ENCODE measurements around the gene KRT4. TPM values are rescaled to one million over a fixed set of nuclear protein-coding genes. Genes with fewer than 3 reads are reported as not detected.
"Not testable (repeated sequence)": the region's sequence is repeated elsewhere in the genome, so short reads cannot be mapped to it uniquely, and the experiment has no call there.

Gene KRT4
- total RNA-seq, 1 experiment from 2014 or later = not detected

- DNase-seq (ENCODE audit: low read depth, low spot score); H3K27ac ChIP-seq (ENCODE audit: low read depth, low read length); POLR2A ChIA-PET; H4K20me1 ChIP-seq (ENCODE audit: insufficient read depth); H3K9ac ChIP-seq (ENCODE audit: low read length); RAD21 ChIA-PET (ENCODE audit: low non-redundant PET in 1 of 2, low total read pairs in 2 of 2, uncharacterized antibody in 2 of 2, unreplicated experiment in 2 of 2); ATAC-seq; BruUV-seq (replicated peaks); H3K4me3 ChIP-seq (replicated peaks in 1 of 2; ENCODE audit: low read depth in 1 of 2, low read length in 2 of 2); H3K9me3 ChIP-seq (ENCODE audit: control insufficient read depth in 1 of 2, insufficient read depth in 1 of 2, low read depth in 1 of 2, low read length in 2 of 2); H3K36me3 ChIP-seq (ENCODE audit: control insufficient read depth in 1 of 2, insufficient read depth in 2 of 2, low read length in 2 of 2); H3K4me2 ChIP-seq (ENCODE audit: low read length); H3K79me2 ChIP-seq (ENCODE audit: insufficient read depth, low read length); intact Hi-C loops (cut with micrococcal nuclease); H3K4me1 ChIP-seq (ENCODE audit: control insufficient read depth in 1 of 2, insufficient read depth in 2 of 2, low read length in 2 of 2); H3K9me2 ChIP-seq (ENCODE audit: insufficient read depth); H2AFZ ChIP-seq (ENCODE audit: low read depth, low read length, poor library complexity, severe bottlenecking); CTCF ChIA-PET: not testable (repeated sequence)
- H3K27me3 ChIP-seq (ENCODE audit: insufficient read depth, low read length) = peaks cover 31% of the 10 kb centered on the region
- peak; percentile 41; the same call in 1 of the 2 replicates for TF ChIP-seq CBX3 (IDR thresholded peaks at IDR 0.05; ENCODE audit: low read depth)
Observed at GRCh38 chr12:52761218-52761617, 52.7 kb downstream of the KRT4 start.

- Histone ChIP-seq H3K4me2 (ENCODE audit: low read length) (no peak overlapping the region), H4K20me1 (ENCODE audit: insufficient read depth) (no peaks in the 10 kb centered on the region), H3K27ac (ENCODE audit: low read depth, low read length) (no peak overlapping the region), H3K27me3 (ENCODE audit: insufficient read depth, low read length) (peaks cover 33% of the 10 kb centered on the region), H3K9me2 (ENCODE audit: insufficient read depth) (no peaks in the 10 kb centered on the region), H3K9me3 (ENCODE audit: control insufficient read depth in 1 of 2, insufficient read depth in 1 of 2, low read depth in 1 of 2, low read length in 2 of 2) (no peaks in the 10 kb centered on the region), H3K36me3 (ENCODE audit: control insufficient read depth in 1 of 2, insufficient read depth in 2 of 2, low read length in 2 of 2) (no peaks in the 10 kb centered on the region), H3K4me1 (ENCODE audit: control insufficient read depth in 1 of 2, insufficient read depth in 2 of 2, low read length in 2 of 2) (no peaks in the 10 kb centered on the region), H3K79me2 (ENCODE audit: insufficient read depth, low read length) (no peaks in the 10 kb centered on the region), H3K4me3 (replicated peaks in 1 of 2; ENCODE audit: low read depth in 1 of 2, low read length in 2 of 2) (no peak overlapping the region), H2AFZ (ENCODE audit: low read depth, low read length, poor library complexity, severe bottlenecking) (no peak overlapping the region), H3K9ac (ENCODE audit: low read length) (no peak overlapping the region)
- no TSS peak for BruUV-seq (replicated peaks)
- ATAC-seq (no peak), DNase-seq (ENCODE audit: low read depth, low spot score) (no peak)
- intact Hi-C loops (cut with micrococcal nuclease) = no loop called here
- ChIA-PET CTCF (no interaction called here), RAD21 (ENCODE audit: low non-redundant PET in 1 of 2, low total read pairs in 2 of 2, uncharacterized antibody in 2 of 2, unreplicated experiment in 2 of 2) (no interaction called here), POLR2A (no interaction called here)
- TF ChIP-seq REST (IDR thresholded peaks at IDR 0.05; ENCODE audit: low read depth) = no peak
- TF ChIP-seq SP1 (IDR thresholded peaks at IDR 0.05; ENCODE audit: low read depth) = no peak
- TF ChIP-seq FOSL1 (IDR thresholded peaks at IDR 0.05; ENCODE audit: low read depth) = no peak
- no peak for TF ChIP-seq ATF3 (IDR thresholded peaks at IDR 0.05)
- no peak for TF ChIP-seq YY1 (IDR thresholded peaks at IDR 0.05; ENCODE audit: extremely low read depth, insufficient replicate concordance, low read depth, low read length)
- no peak for TF ChIP-seq SRF (IDR thresholded peaks at IDR 0.05; ENCODE audit: low read depth)
- TF ChIP-seq EZH2 (IDR thresholded peaks at IDR 0.05) = no peak
- TF ChIP-seq CTCF (IDR thresholded peaks at IDR 0.05 in 2 of 3, conservative IDR thresholded peaks at IDR 0.05 in 1 of 3; ENCODE audit: borderline replicate concordance in 1 of 3, insufficient read depth in 1 of 3, low read depth in 2 of 3, low read length in 2 of 3) = no peak
- TF ChIP-seq EGR1 (IDR thresholded peaks at IDR 0.05; ENCODE audit: low read depth) = no peak
- no peak for TF ChIP-seq ELF1 (IDR thresholded peaks at IDR 0.05; ENCODE audit: borderline replicate concordance, low read depth)
- TF ChIP-seq JUND (IDR thresholded peaks at IDR 0.05) = no peak
- no peak for TF ChIP-seq EZH2phosphoT487 (IDR thresholded peaks at IDR 0.05; ENCODE audit: borderline replicate concordance)
- no peak for TF ChIP-seq CEBPB (IDR thresholded peaks at IDR 0.05; ENCODE audit: low read depth)
- no peak for TF ChIP-seq POLR2A (IDR thresholded peaks at IDR 0.05; ENCODE audit: borderline replicate concordance, extremely low read depth, insufficient read depth, insufficient read length)
- TF ChIP-seq CBX3 (IDR thresholded peaks at IDR 0.05; ENCODE audit: low read depth) = no peak
- TF ChIP-seq, protein P1, sequence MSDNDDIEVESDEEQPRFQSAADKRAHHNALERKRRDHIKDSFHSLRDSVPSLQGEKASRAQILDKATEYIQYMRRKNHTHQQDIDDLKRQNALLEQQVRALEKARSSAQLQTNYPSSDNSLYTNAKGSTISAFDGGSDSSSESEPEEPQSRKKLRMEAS (IDR thresholded peaks at IDR 0.05) = no peak
- TF ChIP-seq RAD21 (IDR thresholded peaks at IDR 0.05; ENCODE audit: low read depth) = no peak
- no peak for TF ChIP-seq TCF7L2 (IDR thresholded peaks at IDR 0.05; ENCODE audit: borderline replicate concordance, extremely low read depth, insufficient read depth, insufficient read length)
Observed at GRCh38 chr12:52760623-52761022, 53.3 kb downstream of the KRT4 start.
